Iris pigment epithelial cell (primary cell): Measurements from ENCODE around the gene CCDC13.

Experiments
- DNase-seq: peaks from one replicate; pipeline ENCODE4 v3.0.0-alpha.2; 2011; ENCODE audit warnings: low read depth

The CCDC13 gene

GRCh38 chr3:42796332-42796885, 23.4 kb upstream of the CCDC13 start:
- DNase-seq, result no peak

GRCh38 chr3:42795621-42796181, 22.6 kb upstream of the CCDC13 start:
- DNase-seq, result no peak

DNA sequence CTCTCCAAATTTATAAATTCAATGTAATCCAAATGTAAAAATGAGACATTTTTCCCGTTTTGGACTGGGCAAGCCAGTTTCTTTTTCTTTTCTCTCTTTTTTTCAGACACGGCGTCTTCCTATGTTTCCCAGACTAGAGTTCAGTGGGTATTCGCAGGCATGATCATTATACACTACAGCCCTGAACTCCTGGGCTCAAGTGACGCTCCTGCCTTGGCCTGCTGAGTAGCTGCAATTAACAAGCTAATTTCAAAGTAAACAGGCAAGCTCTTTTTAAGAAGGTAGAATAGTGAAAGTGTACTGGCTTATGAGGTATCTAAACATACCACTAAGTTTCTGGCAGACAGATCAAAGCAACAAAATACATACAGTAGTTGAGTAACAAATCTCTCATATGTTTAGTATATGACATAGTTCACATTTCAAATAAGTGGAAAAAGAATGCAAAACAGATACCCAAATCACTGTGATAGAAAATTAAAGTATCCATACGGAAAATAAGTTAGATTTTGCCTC, 17.7 kb upstream of the CCDC13 start:
- peak; percentile 69 for DNase-seq

DNA sequence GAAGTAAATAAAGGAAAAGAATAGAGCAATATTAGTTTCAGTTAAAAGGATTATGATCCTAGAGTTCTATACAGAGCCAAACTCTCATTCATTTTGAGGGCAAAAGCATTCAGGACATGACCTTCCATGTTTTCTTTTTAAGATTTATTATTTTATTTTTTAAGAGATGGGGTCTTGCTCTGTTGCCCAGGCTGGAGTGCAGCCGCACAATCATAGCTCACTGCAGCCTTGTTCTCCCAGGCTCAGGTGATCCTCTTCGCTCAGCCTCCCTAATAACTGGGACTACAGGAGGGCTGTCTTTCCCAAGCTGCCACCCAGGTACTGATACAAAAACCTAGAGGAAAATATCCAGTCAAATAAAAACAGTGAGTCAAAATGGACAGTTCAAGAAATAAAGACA, 13.6 kb upstream of the CCDC13 start:
- DNase-seq, result no peak

GRCh38 chr3:42786212-42786611, 13.2 kb upstream of the CCDC13 start:
- DNase-seq, result no peak

- DNase-seq, result peak; percentile 81
Measured at GRCh38 chr3:42780892-42781700, 8.0 kb upstream of the CCDC13 start.

DNA sequence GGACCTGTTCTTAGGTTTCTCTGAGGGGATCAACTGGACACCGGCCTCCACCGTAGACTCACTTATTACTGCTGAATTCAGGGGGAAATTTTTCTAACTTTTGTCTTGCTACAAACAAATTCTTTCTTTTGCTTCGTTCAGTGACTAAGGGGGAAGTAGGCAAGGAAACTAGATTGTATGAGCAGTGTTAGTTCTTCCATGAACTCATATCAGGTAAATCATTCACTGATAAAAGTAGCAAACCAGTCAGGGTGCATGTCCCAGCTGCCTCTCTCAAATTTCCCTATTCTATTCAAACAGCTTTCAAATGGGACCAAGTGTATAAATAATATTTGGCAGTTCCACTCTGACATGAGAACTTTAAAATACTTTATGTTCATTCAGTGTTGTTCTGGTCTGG, 7.3 kb upstream of the CCDC13 start:
- no peak for DNase-seq

GRCh38 chr3:42778644-42779043, 5.6 kb upstream of the CCDC13 start:
- peak; percentile 96 for DNase-seq

DNA sequence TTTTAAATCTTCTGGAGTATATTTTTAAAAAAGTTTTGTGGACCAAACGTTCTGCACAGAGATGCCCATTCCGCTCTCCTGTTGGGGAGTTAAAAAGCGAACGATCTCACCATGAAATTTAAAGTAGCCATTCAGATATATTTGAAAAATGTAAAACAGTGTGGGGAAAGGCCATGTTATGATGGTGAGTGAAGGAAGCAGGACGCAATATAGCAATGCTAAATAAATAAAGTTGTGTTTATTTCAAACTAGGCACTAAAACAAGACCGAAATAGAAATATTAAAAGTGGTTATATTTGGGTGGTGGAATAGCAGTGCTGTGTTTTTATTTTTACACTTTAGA, 327 bp upstream of the CCDC13 start:
- DNase-seq, result no peak

DNA sequence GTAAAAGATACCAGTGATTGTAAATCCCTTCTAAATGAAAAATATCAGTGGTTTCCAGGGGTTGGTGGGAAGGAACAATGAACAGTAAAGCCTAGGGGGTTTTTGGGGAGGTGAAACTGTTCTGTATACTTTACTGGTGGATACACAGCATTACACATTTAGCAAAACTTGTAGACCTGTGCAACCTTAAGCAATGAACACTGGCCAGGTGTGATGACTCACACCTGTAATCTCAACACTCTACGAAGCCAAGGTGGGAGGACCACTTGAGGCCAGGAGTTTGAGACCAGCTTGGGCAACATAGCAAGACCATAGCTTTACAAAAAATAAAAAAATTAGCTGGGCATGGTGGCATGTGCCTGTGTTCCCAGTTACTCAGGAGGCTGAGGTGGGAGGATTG, 1.8 kb downstream of the CCDC13 start:
- no peak for DNase-seq

DNA sequence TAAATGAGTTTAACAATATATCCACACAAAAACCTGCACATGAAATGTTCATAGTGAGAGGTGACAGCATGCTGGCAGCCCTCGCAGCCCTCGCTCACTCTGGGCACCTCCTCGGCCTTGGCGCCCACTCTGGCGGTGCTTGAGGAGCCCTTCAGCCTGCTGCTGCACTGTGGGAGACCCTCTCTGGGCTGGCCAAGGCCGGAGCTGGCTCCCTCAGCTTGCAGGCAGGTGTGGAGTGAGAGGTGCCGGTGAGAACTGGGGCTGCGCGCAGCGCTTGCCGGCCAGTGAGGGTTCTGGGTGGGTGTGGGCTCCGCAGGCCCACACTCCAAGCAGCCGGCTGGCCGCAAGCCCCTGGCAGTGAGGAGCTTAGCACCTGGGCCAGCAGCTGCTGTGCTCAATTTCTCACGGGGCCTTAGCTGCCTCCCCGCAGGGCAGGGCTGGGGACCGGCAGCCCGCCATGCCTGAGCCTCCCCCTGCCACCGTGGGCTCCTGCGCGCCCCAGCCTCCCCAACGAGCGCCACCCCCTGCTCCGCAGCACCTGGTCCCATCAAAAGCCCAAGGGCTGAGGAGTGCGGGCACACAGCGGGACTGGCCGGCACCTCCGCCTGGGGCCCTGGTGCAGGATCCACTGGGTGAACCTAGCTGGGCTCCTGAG, 3.4 kb downstream of the CCDC13 start:
- DNase-seq, result no peak

GRCh38 chr3:42764561-42765295, 8.3 kb downstream of the CCDC13 start:
- no peak for DNase-seq

GRCh38 chr3:42764115-42764514, 8.9 kb downstream of the CCDC13 start:
- no peak for DNase-seq

- peak; percentile 78 for DNase-seq
Measured at GRCh38 chr3:42763021-42763420, 10.0 kb downstream of the CCDC13 start.

- no peak for DNase-seq
Measured at GRCh38 chr3:42762046-42762724, 10.9 kb downstream of the CCDC13 start.

- no peak for DNase-seq
Measured at GRCh38 chr3:42758126-42758525, 14.9 kb downstream of the CCDC13 start.

DNA sequence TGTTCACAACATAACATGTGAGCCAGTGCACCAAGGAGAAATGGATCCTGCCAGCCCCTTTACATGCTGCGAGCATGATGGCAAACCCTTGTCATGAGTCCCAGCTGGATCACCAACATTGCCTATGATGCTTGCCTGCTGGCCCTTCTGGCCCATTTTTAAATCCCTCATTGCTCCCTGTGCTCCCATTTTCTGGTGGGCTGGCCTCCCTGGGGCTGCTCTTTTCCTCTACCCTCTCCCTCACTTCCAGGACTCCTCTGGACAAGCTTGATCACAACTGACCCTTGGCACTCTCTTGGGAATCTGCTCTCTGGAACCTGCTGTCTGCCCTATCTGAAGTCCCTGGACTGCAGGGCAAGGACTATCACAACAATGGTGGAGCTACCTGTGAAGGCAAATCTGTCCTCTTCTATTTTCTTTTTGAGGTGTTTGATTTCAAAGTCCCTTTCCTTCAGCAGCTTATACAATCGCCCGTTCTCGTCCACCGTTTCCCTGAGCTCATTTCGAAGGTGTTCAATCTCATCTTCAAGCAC, 16.3 kb downstream of the CCDC13 start:
- DNase-seq, result no peak

DNA sequence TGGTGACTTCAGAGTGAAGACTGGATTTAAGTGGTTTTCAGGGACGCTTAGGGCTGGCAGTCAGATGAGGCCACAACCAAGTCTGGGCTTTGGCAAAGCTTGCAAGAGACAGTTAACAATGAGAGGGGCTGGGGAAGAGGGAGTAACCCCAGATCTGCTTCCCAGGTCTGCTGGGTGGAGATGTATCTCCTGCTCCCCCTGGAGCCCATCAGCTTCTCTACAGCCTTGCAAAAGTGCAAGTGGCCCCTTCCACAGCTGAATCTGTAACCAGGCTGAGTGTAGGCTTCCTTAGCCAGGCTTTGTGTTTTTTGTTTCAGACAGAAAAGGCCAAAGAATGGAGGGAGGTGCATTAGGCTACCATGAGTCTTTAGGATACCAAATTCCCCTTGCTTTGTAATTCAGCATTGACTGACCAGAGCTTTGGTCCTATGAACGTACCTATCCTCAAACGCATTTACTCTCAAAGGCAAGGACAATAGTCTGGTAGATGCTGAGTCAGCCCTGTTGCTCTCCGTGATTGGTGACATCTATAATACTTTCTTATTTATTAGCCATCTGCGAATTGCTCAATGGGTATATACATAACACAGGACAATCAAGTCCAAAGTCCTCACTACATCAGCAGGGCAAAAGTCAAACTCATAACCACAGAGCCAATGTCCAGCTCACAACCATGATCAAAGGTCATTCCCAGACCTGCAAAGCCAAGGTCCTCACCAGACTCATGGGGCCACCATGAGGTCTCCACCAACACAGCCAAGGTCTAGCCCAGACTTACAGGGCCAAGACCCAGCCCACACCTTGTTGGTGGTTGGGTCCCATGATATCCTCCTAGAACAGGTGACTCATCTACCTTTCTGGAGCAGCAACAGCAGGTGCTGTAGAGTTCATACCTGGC, 17.1 kb downstream of the CCDC13 start:
- peak; percentile 53 for DNase-seq

DNA sequence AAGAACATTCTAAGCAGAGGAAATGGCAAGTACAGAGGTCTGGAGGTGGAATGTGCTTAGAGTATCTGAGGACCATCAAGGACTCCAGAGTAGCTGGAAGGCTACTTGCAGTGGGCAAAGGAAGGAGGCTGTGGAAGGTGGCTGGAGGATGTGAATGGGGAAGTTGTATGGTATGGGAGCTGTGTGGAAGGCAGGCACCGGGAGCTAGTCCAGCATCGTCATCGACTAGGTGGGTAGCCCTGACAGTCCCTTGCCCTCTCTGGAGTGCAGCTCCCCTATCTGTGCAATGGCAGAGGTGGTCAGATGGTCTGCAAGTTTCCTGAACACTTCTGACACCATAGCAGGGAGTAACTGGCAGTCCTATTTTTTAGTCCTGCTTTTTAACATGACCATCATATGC, 19.3 kb downstream of the CCDC13 start:
- DNase-seq, result no peak

DNA sequence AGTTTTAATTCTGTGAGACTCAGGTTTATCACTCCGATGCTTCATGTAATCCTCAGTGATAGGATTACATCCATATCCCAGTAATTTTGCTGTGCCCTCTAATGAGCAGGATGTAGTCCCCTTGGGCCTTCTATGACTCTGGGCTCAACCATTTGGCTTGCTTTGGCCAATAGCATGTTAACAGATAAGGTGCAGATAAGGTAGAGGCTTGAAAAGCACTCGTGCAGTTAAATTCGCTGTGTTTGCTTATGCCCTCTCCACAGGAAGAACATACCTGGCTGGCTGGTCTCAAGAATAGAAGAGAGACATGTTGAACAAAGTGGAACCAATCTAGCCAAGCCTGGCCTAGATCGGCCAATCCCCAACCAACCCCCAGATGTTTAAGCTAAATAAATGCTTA, 20.1 kb downstream of the CCDC13 start:
- DNase-seq, result no peak
